ENCODE data around the gene PPP1R3D.

PPP1R3D gene

GRCh38 chr20:59947376-59947775 is 7.3 kb upstream of the PPP1R3D start:
- DNase-seq, result no peak

GRCh38 chr20:59945731-59946130 is 5.6 kb upstream of the PPP1R3D start:
- DNase-seq, result no peak

GRCh38 chr20:59945175-59945574 is 5.1 kb upstream of the PPP1R3D start:
- no peak for DNase-seq

- no peak for DNase-seq
Measured at GRCh38 chr20:59944726-59945125, 4.6 kb upstream of the PPP1R3D start.

- DNase-seq, result no peak
Measured at GRCh38 chr20:59942245-59942644, 2.1 kb upstream of the PPP1R3D start.

- DNase-seq, result no peak
Measured at GRCh38 chr20:59940956-59941294, 820 bp upstream of the PPP1R3D start.

- no peak for DNase-seq
Measured at GRCh38 chr20:59939879-59940128, 301 bp downstream of the PPP1R3D start.

- DNase-seq, result peak; percentile 64
Measured at GRCh38 chr20:59939052-59939878, 840 bp downstream of the PPP1R3D start.

GRCh38 chr20:59938696-59939051 is 1.4 kb downstream of the PPP1R3D start:
- DNase-seq, result no peak

GRCh38 chr20:59938221-59938620 is 1.9 kb downstream of the PPP1R3D start:
- DNase-seq, result no peak

GRCh38 chr20:59937150-59937549 is 3.0 kb downstream of the PPP1R3D start:
- no peak for DNase-seq

- no peak for DNase-seq
Measured at GRCh38 chr20:59936409-59936808, 3.7 kb downstream of the PPP1R3D start.

GRCh38 chr20:59935457-59936185 is 4.5 kb downstream of the PPP1R3D start:
- no peak for DNase-seq

- DNase-seq, result peak; percentile 87
Measured at GRCh38 chr20:59933849-59934585, 6.1 kb downstream of the PPP1R3D start.

GRCh38 chr20:59933296-59933848 is 6.7 kb downstream of the PPP1R3D start, which contains the start of gene SYCP2:
Gene SYCP2 (minus strand): TSS chr20:59933637. CDS start chr20:59922413, 11,224 bp downstream.
- no peak for DNase-seq

- DNase-seq, result no peak
Measured at GRCh38 chr20:59932616-59933295, 7.3 kb downstream of the PPP1R3D start.

GRCh38 chr20:59931511-59932312 is 8.4 kb downstream of the PPP1R3D start:
- no peak for DNase-seq

GRCh38 chr20:59925899-59926298 is 14.2 kb downstream of the PPP1R3D start:
- DNase-seq, result no peak

- no peak for DNase-seq
Measured at GRCh38 chr20:59925359-59925758, 14.7 kb downstream of the PPP1R3D start.

- no peak for DNase-seq
Measured at GRCh38 chr20:59923514-59923913, 16.6 kb downstream of the PPP1R3D start.

GRCh38 chr20:59920944-59921343 is 19.2 kb downstream of the PPP1R3D start:
- DNase-seq, result no peak

- no peak for DNase-seq
Measured at GRCh38 chr20:59912609-59913008, 27.5 kb downstream of the PPP1R3D start.
